ENCODE data around the gene PAM.

Gene PAM

GRCh38 chr5:102754767-102755431, at the start of gene PAM:
TSS of gene PAM (plus strand) at chr5:102755305. CDS start at chr5:102866196, 110,891 bp downstream.
- peak; percentile 62 to 65 for DNase-seq (ENCODE audit: extremely low read depth in 1 of 2, low read depth in 1 of 2)

- DNase-seq (ENCODE audit: extremely low read depth in 1 of 2, low read depth in 1 of 2): no peak
These were observed 43.4 kb upstream of the PAM start for GRCh38 chr5:102711525-102712385.

GRCh38 chr5:102713278-102713677, 41.8 kb upstream of the PAM start:
- no peak for DNase-seq (ENCODE audit: extremely low read depth in 1 of 2, low read depth in 1 of 2)

- no peak for DNase-seq (ENCODE audit: extremely low read depth in 1 of 2, low read depth in 1 of 2)
These were observed 41.3 kb upstream of the PAM start for GRCh38 chr5:102713682-102714231.

- no peak for DNase-seq (ENCODE audit: extremely low read depth in 1 of 2, low read depth in 1 of 2)
These were observed 39.9 kb upstream of the PAM start for GRCh38 chr5:102715082-102715807.

GRCh38 chr5:102716017-102716416, 39.1 kb upstream of the PAM start:
- no peak for DNase-seq (ENCODE audit: extremely low read depth in 1 of 2, low read depth in 1 of 2)

GRCh38 chr5:102718819-102719218, 36.3 kb upstream of the PAM start:
- DNase-seq (ENCODE audit: extremely low read depth in 1 of 2, low read depth in 1 of 2): no peak

GRCh38 chr5:102719886-102720285, 35.2 kb upstream of the PAM start:
- no peak for DNase-seq (ENCODE audit: extremely low read depth in 1 of 2, low read depth in 1 of 2)

- no peak for DNase-seq (ENCODE audit: extremely low read depth in 1 of 2, low read depth in 1 of 2)
These were observed 34.1 kb upstream of the PAM start for GRCh38 chr5:102720969-102721368.

- no peak for DNase-seq (ENCODE audit: extremely low read depth in 1 of 2, low read depth in 1 of 2)
These were observed 32.2 kb upstream of the PAM start for GRCh38 chr5:102722931-102723330.

- no peak for DNase-seq (ENCODE audit: extremely low read depth in 1 of 2, low read depth in 1 of 2)
These were observed 23.4 kb upstream of the PAM start for GRCh38 chr5:102731693-102732092.

GRCh38 chr5:102733534-102733933, 21.6 kb upstream of the PAM start:
- DNase-seq (ENCODE audit: extremely low read depth in 1 of 2, low read depth in 1 of 2): no peak

GRCh38 chr5:102737161-102737560, 17.9 kb upstream of the PAM start:
- DNase-seq (ENCODE audit: extremely low read depth in 1 of 2, low read depth in 1 of 2): no peak

GRCh38 chr5:102737805-102738469, 17.2 kb upstream of the PAM start:
- no peak for DNase-seq (ENCODE audit: extremely low read depth in 1 of 2, low read depth in 1 of 2)

- no peak for DNase-seq (ENCODE audit: extremely low read depth in 1 of 2, low read depth in 1 of 2)
These were observed 14.6 kb upstream of the PAM start for GRCh38 chr5:102740515-102740914.

GRCh38 chr5:102742215-102742614, 12.9 kb upstream of the PAM start:
- no peak for DNase-seq (ENCODE audit: extremely low read depth in 1 of 2, low read depth in 1 of 2)

- DNase-seq (ENCODE audit: extremely low read depth in 1 of 2, low read depth in 1 of 2): no peak
These were observed 11.2 kb upstream of the PAM start for GRCh38 chr5:102743900-102744299.

GRCh38 chr5:102747386-102748166, 7.5 kb upstream of the PAM start:
- DNase-seq (ENCODE audit: extremely low read depth in 1 of 2, low read depth in 1 of 2): no peak

GRCh38 chr5:102749416-102750030, 5.6 kb upstream of the PAM start:
- no peak for DNase-seq (ENCODE audit: extremely low read depth in 1 of 2, low read depth in 1 of 2)

Data from stimulated activated CD8-positive, alpha-beta memory T cell treated with anti-CD3 and anti-CD28 coated beads, Interleukin-7, amount 100 ng/mL, for 48 hours (primary cell).